A673 (cell line): ENCODE results near the gene UVRAG. TPM values are rescaled to one million over a fixed set of nuclear protein-coding genes. Genes with fewer than 3 reads are reported as not detected.

Experiments
- BruUV-seq: library from RNA; stranded (reverse); fragments of 400-500 nt; replicated peaks from 2 replicates; lab custom pipeline; 2021; lab: Mats Ljungman, UMichigan
- CTCF ChIA-PET: fragments of 300-600 bp; sonication (Branson Sonifier 250); formaldehyde crosslinking; loops from one replicate; lab custom pipeline; 2022; ENCODE audit warnings: antibody characterized with exemption; lab: Charles Lee
- POLR2A ChIA-PET: fragments of 300-600 bp; sonication (Branson Sonifier 250); formaldehyde crosslinking; loops from one replicate; lab custom pipeline; 2022; ENCODE audit warnings: antibody characterized with exemption; ENCODE audit not compliant: low non-redundant PET; lab: Charles Lee
- DNase-seq: peaks from one replicate; pipeline ENCODE4 v3.0.0-alpha.2; 2015; ENCODE audit warnings: low spot score
- H3K27ac ChIP-seq: fragments of 200-600 bp; sonication (generic); 2 replicates; pipeline ENCODE4 v1.5.1; 2016; ENCODE audit warnings: mixed run types, low read depth, mild to moderate bottlenecking, mixed read lengths, antibody characterized with exemption, low read length; ENCODE audit not compliant: poor library complexity, severe bottlenecking
- H3K27me3 ChIP-seq: fragments of 200-600 bp; sonication (generic); replicated peaks from 2 replicates; pipeline ENCODE4 v1.6.1; 2017; ENCODE audit warnings: mixed run types, low read depth, mild to moderate bottlenecking, mixed read lengths, antibody characterized with exemption, low read length; ENCODE audit not compliant: insufficient read depth, poor library complexity
- H3K36me3 ChIP-seq: fragments of 200-600 bp; sonication (generic); 2 replicates; pipeline ENCODE4 v1.6.1; 2016; ENCODE audit warnings: mixed run types, mild to moderate bottlenecking, mixed read lengths, antibody characterized with exemption, low read length; ENCODE audit not compliant: insufficient read depth, poor library complexity, severe bottlenecking
- H3K4me1 ChIP-seq: fragments of 200-600 bp; sonication (generic); 2 replicates; pipeline ENCODE4 v1.6.1; 2017; ENCODE audit warnings: mixed run types, mild to moderate bottlenecking, mixed read lengths, antibody characterized with exemption, low read length; ENCODE audit not compliant: insufficient read depth, poor library complexity, severe bottlenecking
- H3K4me3 ChIP-seq: fragments of 200-600 bp; sonication (generic); 2 replicates; pipeline ENCODE4 v1.5.1; 2016; ENCODE audit warnings: low read depth, mixed run types, mild to moderate bottlenecking, mixed read lengths, low read length; ENCODE audit not compliant: poor library complexity, severe bottlenecking
- H3K9me3 ChIP-seq: fragments of 200-600 bp; sonication (generic); 2 replicates; pipeline ENCODE4 v1.6.1; 2016; ENCODE audit warnings: mixed run types, low read depth, mild to moderate bottlenecking, mixed read lengths, antibody characterized with exemption, low read length; ENCODE audit not compliant: poor library complexity, severe bottlenecking
- CTCF ChIP-seq: fragments of 300-800, 200-600 bp; sonication (generic); conservative IDR thresholded peaks from 2 replicates; pipeline ENCODE4 v1.5.1; 2017; ENCODE audit warnings: low read depth, mild to moderate bottlenecking, antibody characterized with exemption, low read length, moderate library complexity, mixed read lengths
- EZH2 ChIP-seq: fragments of 200-600 bp; sonication (generic); IDR thresholded peaks from 2 replicates; pipeline ENCODE4 v1.6.1; 2017; ENCODE audit warnings: borderline replicate concordance, low read depth, mild to moderate bottlenecking, mixed read lengths, antibody characterized with exemption, low read length; ENCODE audit not compliant: poor library complexity, severe bottlenecking
- intact Hi-C: fragments of 100-400 bp; cut with micrococcal nuclease; formaldehyde crosslinking; loops from one replicate; pipeline ENCODE4 v1.10.0; 2022; ENCODE audit not compliant: unreplicated experiment
- total RNA-seq: library from RNA; stranded (reverse); gene quantifications from 2 replicates; pipeline ENCODE4 v1.2.3, GENCODE V29; 2021

Gene UVRAG
- total RNA-seq, 1 experiment from 2014 or later = 21.1 TPM

DNA sequence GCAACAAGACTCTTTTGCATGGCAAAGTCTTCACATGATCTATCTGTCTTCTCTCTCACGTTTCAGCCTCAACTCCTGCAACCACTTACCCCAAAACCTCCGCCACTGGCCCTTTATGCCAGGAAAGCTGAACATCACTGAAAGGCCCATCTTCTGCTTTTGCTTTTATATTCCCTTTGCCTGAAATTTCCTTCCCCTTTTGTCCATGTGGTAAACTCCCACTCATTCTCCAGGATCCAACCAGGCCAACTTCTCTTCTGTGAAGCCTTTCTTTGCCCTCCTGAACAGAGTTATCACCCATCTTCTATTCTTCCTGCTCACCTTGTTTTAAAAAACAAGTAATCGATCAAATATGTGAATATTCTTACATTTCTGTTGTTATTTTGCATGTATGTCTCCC lies 273.5 kb downstream of the UVRAG start:
- POLR2A ChIA-PET = no interaction called here
- no peak overlapping the region for H3K27ac ChIP-seq

DNA sequence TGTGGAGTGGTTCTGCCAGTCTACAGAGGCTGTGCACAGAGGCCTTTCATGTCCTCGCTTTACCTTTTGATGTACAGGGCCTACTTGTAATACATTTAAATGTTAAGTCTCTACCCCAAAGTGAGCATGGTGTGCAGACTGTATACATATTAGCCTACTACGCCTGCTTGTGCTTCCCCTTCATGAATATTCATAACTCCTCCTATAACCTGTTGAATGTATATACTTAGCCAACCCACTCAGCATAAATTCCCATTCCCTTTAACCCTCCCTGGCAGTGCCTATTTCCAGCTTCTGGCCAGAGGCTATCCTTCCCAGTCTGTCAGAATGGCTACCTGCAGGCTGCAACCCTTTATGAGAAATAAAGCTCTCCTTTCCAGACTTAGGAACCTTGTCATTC lies 275.2 kb downstream of the UVRAG start:
- no peaks in the 10 kb centered on the region for H3K4me1 ChIP-seq
- no peak for DNase-seq
- H3K9me3 ChIP-seq = peaks cover 11% of the 10 kb centered on the region
- intact Hi-C loops = no loop called here
- H3K27me3 ChIP-seq = no peaks in the 10 kb centered on the region
- POLR2A ChIA-PET = no interaction called here
- no TSS peak for BruUV-seq
- no peak overlapping the region for H3K27ac ChIP-seq
- no peak overlapping the region for H3K4me3 ChIP-seq
- H3K36me3 ChIP-seq = no peaks in the 10 kb centered on the region
- TF ChIP-seq CTCF (no peak), EZH2 (no peak)
- CTCF ChIA-PET = no interaction called here

More for the DNA sequence above, 273.5 kb downstream of the UVRAG start:
- CTCF ChIA-PET = no interaction called here
- no TSS peak for BruUV-seq
- TF ChIP-seq EZH2 (no peak), CTCF (no peak)
- Histone ChIP-seq H3K9me3 (peaks cover 11% of the 10 kb centered on the region), H3K27me3 (no peaks in the 10 kb centered on the region), H3K4me1 (no peaks in the 10 kb centered on the region), H3K36me3 (no peaks in the 10 kb centered on the region), H3K4me3 (no peak overlapping the region)
- DNase-seq = no peak
- intact Hi-C loops = no loop called here

GRCh38 chr11:76090821-76091220 lies 275.8 kb downstream of the UVRAG start:
- Histone ChIP-seq H3K4me3 (no peak overlapping the region), H3K27ac (no peak overlapping the region), H3K9me3 (peaks cover 11% of the 10 kb centered on the region), H3K4me1 (no peaks in the 10 kb centered on the region), H3K27me3 (no peaks in the 10 kb centered on the region), H3K36me3 (no peaks in the 10 kb centered on the region)
- ChIA-PET CTCF (no interaction called here), POLR2A (no interaction called here)
- intact Hi-C loops = no loop called here
- BruUV-seq = no TSS peak
- DNase-seq = no peak
- TF ChIP-seq CTCF = no peak
- no peak for TF ChIP-seq EZH2
